C4-2B (cell line): Measurements from ENCODE around the gene SLC2A4RG.

ENCODE experiments used
- CTCF ChIP-seq: fragments of 450-650 bp; conservative IDR thresholded peaks from 2 replicates; pipeline ENCODE4 v1.5.1; 2017; ENCODE audit warnings: mild to moderate bottlenecking
- ZFX ChIP-seq: fragments of 450-650 bp; IDR thresholded peaks from 2 replicates; pipeline ENCODE4 v1.6.1; 2017

- TF ChIP-seq CTCF (no peak; the same call in 1 of the 2 replicates), ZFX (no peak)
These were observed 32.6 kb upstream of the SLC2A4RG start for GRCh38 chr20:63706852-63707557.
